MV-4-11 (cell line): ENCODE measurements around the gene KLHL29.

Source experiments
- DNase-seq: peaks from one replicate; lab custom pipeline; 2025; lab: John Stamatoyannopoulos, UW

The KLHL29 gene

GRCh38 chr2:23660237-23660636 lies 275.3 kb downstream of the KLHL29 start:
- no peak for DNase-seq

- no peak for DNase-seq
Observed at GRCh38 chr2:23661276-23662050, 276.5 kb downstream of the KLHL29 start.

- no peak for DNase-seq
Observed at GRCh38 chr2:23662466-23662865, 277.5 kb downstream of the KLHL29 start.

- no peak for DNase-seq
Observed at GRCh38 chr2:23662941-23663920, 278.3 kb downstream of the KLHL29 start.

GRCh38 chr2:23664066-23664788 lies 279.2 kb downstream of the KLHL29 start:
- DNase-seq, result no peak

- no peak for DNase-seq
Observed at GRCh38 chr2:23666241-23666979, 281.4 kb downstream of the KLHL29 start.

GRCh38 chr2:23666980-23667357 lies 282.0 kb downstream of the KLHL29 start:
- no peak for DNase-seq

GRCh38 chr2:23668756-23669304 lies 283.9 kb downstream of the KLHL29 start:
- no peak for DNase-seq

- no peak for DNase-seq
Observed at GRCh38 chr2:23669413-23670244, 284.6 kb downstream of the KLHL29 start.

GRCh38 chr2:23670245-23670592 lies 285.2 kb downstream of the KLHL29 start:
- no peak for DNase-seq

GRCh38 chr2:23673082-23673481 lies 288.1 kb downstream of the KLHL29 start:
- DNase-seq, result no peak

GRCh38 chr2:23673830-23674679 lies 289.1 kb downstream of the KLHL29 start:
- DNase-seq, result peak; percentile 30

- no peak for DNase-seq
Observed at GRCh38 chr2:23675506-23675905, 290.5 kb downstream of the KLHL29 start.

GRCh38 chr2:23677836-23678235 lies 292.9 kb downstream of the KLHL29 start:
- DNase-seq, result no peak

GRCh38 chr2:23679044-23679443 lies 294.1 kb downstream of the KLHL29 start:
- DNase-seq, result no peak

- DNase-seq, result no peak
Observed at GRCh38 chr2:23680951-23681350, 296.0 kb downstream of the KLHL29 start.

- DNase-seq, result no peak
Observed at GRCh38 chr2:23681356-23682140, 296.6 kb downstream of the KLHL29 start.

GRCh38 chr2:23682481-23682880 lies 297.5 kb downstream of the KLHL29 start:
- DNase-seq, result no peak

- DNase-seq, result no peak
Observed at GRCh38 chr2:23683001-23683400, 298.0 kb downstream of the KLHL29 start.
